Calu3 (cell line): ENCODE data around the gene TMEM132D. TPM values are rescaled to one million over a fixed set of nuclear protein-coding genes. Genes with fewer than 3 reads are reported as not detected.

ENCODE experiments used
- BruUV-seq: library from RNA; stranded (reverse); fragments of 400-500 nt; replicated peaks from 2 replicates; lab custom pipeline; 2021; lab: Mats Ljungman, UMichigan
- CTCF ChIA-PET: fragments of 300-600 bp; sonication (Branson Sonifier 250); formaldehyde crosslinking; loops from one replicate; lab custom pipeline; 2022; ENCODE audit warnings: antibody characterized with exemption; lab: Charles Lee
- DNase-seq: peaks from one replicate; pipeline ENCODE4 v3.0.0; 2022
- H3K27ac Mint-ChIP-seq: one replicate; pipeline ENCODE4 v1.8.0; 2022; ENCODE audit warnings: mixed read lengths; ENCODE audit not compliant: unreplicated experiment
- H3K27me3 Mint-ChIP-seq: one replicate; pipeline ENCODE4 v1.8.0; 2022; ENCODE audit warnings: mixed read lengths; ENCODE audit not compliant: unreplicated experiment
- H3K36me3 Mint-ChIP-seq: one replicate; pipeline ENCODE4 v1.8.0; 2022; ENCODE audit warnings: mild to moderate bottlenecking, moderate library complexity, mixed read lengths; ENCODE audit not compliant: insufficient read depth, unreplicated experiment
- H3K4me1 Mint-ChIP-seq: one replicate; pipeline ENCODE4 v1.8.0; 2022; ENCODE audit warnings: mild to moderate bottlenecking, low read depth, mixed read lengths; ENCODE audit not compliant: unreplicated experiment
- H3K4me3 Mint-ChIP-seq: one replicate; pipeline ENCODE4 v1.8.0; 2022; ENCODE audit warnings: mild to moderate bottlenecking, low read depth, moderate library complexity, mixed read lengths; ENCODE audit not compliant: unreplicated experiment
- H3K9me3 Mint-ChIP-seq: one replicate; pipeline ENCODE4 v1.8.0; 2022; ENCODE audit warnings: low read depth, mixed read lengths; ENCODE audit not compliant: unreplicated experiment
- intact Hi-C: fragments of 100-400 bp; cut with micrococcal nuclease; formaldehyde crosslinking; loops from one replicate; pipeline ENCODE4 v1.10.0; 2022; ENCODE audit not compliant: unreplicated experiment
- total RNA-seq: library from RNA; stranded (reverse); gene quantifications from 2 replicates; pipeline ENCODE4 v1.2.3, GENCODE V29; 2022
- TF ChIP-seq, protein P1 (sequence below): fragments of 200-600 bp; IDR thresholded peaks from one replicate; pipeline ENCODE4 v1.8.0; 2022; ENCODE audit warnings: antibody characterized with exemption; ENCODE audit not compliant: unreplicated experiment

TMEM132D gene
- total RNA-seq, 1 experiment from 2014 or later: not detected

GRCh38 chr12:129371268-129371667 lies 532.6 kb downstream of the TMEM132D start:
- Mint-ChIP-seq H3K36me3 (no peaks in the 10 kb centered on the region), H3K27ac (no peak overlapping the region), H3K9me3 (peaks cover 21% of the 10 kb centered on the region), H3K4me3 (no peak overlapping the region), H3K27me3 (no peaks in the 10 kb centered on the region), H3K4me1 (no peaks in the 10 kb centered on the region)
- DNase-seq: no peak
- CTCF ChIA-PET: no interaction called here
- intact Hi-C loops: no loop called here
- BruUV-seq: no TSS peak
- TF ChIP-seq, protein P1, sequence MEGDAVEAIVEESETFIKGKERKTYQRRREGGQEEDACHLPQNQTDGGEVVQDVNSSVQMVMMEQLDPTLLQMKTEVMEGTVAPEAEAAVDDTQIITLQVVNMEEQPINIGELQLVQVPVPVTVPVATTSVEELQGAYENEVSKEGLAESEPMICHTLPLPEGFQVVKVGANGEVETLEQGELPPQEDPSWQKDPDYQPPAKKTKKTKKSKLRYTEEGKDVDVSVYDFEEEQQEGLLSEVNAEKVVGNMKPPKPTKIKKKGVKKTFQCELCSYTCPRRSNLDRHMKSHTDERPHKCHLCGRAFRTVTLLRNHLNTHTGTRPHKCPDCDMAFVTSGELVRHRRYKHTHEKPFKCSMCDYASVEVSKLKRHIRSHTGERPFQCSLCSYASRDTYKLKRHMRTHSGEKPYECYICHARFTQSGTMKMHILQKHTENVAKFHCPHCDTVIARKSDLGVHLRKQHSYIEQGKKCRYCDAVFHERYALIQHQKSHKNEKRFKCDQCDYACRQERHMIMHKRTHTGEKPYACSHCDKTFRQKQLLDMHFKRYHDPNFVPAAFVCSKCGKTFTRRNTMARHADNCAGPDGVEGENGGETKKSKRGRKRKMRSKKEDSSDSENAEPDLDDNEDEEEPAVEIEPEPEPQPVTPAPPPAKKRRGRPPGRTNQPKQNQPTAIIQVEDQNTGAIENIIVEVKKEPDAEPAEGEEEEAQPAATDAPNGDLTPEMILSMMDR: no peak

GRCh38 chr12:129366656-129367055 lies 537.2 kb downstream of the TMEM132D start:
- no peaks in the 10 kb centered on the region for H3K36me3 Mint-ChIP-seq
- H3K9me3 Mint-ChIP-seq: peaks cover 21% of the 10 kb centered on the region
- no peak overlapping the region for H3K4me3 Mint-ChIP-seq
- TF ChIP-seq, protein P1: no peak
- intact Hi-C loops: no loop called here
- H3K4me1 Mint-ChIP-seq: no peaks in the 10 kb centered on the region
- H3K27ac Mint-ChIP-seq: no peak overlapping the region
- H3K27me3 Mint-ChIP-seq: no peaks in the 10 kb centered on the region
- no peak for DNase-seq
- CTCF ChIA-PET: no interaction called here
- no TSS peak for BruUV-seq

- H3K9me3 Mint-ChIP-seq: peaks cover 17% of the 10 kb centered on the region
- H3K36me3 Mint-ChIP-seq: no peaks in the 10 kb centered on the region
- CTCF ChIA-PET: no interaction called here
Measured at GRCh38 chr12:129363041-129363440, 540.8 kb downstream of the TMEM132D start.

DNA sequence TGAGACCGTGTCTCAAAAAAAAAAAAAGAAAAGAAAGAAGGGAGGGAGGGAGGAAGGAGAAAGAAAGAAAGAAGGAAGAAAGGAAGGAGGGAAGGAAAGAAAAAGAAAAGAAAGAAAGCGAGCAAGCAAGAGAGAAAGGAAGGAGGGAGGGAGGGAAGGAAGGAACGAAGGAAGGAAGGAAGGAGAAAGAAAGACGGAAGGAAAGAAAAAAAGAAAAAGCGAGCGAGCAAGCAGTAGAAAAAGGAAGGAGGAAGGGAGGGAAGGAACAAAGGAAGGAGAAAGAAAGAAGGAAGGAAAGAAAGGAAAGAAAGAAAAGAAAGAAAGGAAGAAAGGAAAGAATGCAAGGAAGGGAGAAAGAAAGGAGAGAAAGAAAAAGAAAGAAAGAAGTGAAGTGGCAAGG lies 546.6 kb downstream of the TMEM132D start:
- intact Hi-C loops: no loop called here
- H3K4me1 Mint-ChIP-seq: no peaks in the 10 kb centered on the region
- no TSS peak for BruUV-seq
- peaks cover 14% of the 10 kb centered on the region for H3K9me3 Mint-ChIP-seq
- CTCF ChIA-PET: no interaction called here
- no peaks in the 10 kb centered on the region for H3K36me3 Mint-ChIP-seq
- TF ChIP-seq, protein P1: no peak
- no peak overlapping the region for H3K27ac Mint-ChIP-seq
- no peaks in the 10 kb centered on the region for H3K27me3 Mint-ChIP-seq
- no peak for DNase-seq
- no peak overlapping the region for H3K4me3 Mint-ChIP-seq

More at GRCh38 chr12:129363041-129363440, 540.8 kb downstream of the TMEM132D start:
- Mint-ChIP-seq H3K4me1 (no peaks in the 10 kb centered on the region), H3K27me3 (no peaks in the 10 kb centered on the region), H3K27ac (no peak overlapping the region), H3K4me3 (no peak overlapping the region)
- no TSS peak for BruUV-seq
- TF ChIP-seq, protein P1: no peak
- intact Hi-C loops: no loop called here
- no peak for DNase-seq
